Measurements from ENCODE around the gene MARVELD3. TPM values are rescaled to one million over a fixed set of nuclear protein-coding genes. Genes with fewer than 3 reads are reported as not detected.

Gene MARVELD3
- total RNA-seq, 4 donors from 2014 or later, result 6.5 to 11.8 (median 9.8) TPM

- Histone ChIP-seq H3K36me3 (no peaks in the 10 kb centered on the region), H3K4me1 (no peaks in the 10 kb centered on the region), H3K27ac (no peak overlapping the region), H3K4me3 (no peak overlapping the region), H3K9me3 (no peaks in the 10 kb centered on the region), H3K27me3 (peaks cover 0 to 55% (median 0%) of the 10 kb centered on the region in 4 donors)
- intact Hi-C loops (cut with DNase I), result loop anchor here (10.0 kb wide), 1 partner anchor 204 kb away; no protein-coding TSS in a partner anchor
- DNase-seq, result no peak
- TF ChIP-seq POLR2A (IDR thresholded peaks at IDR 0.05) (no peak), CTCF (IDR thresholded peaks at IDR 0.05) (no peak)
- 79 to 82% methylated on average over 3 to 4 of the region's 4 CpGs for WGBS, 2 donors
Observed at GRCh38 chr16:71618429-71618828, 7.6 kb upstream of the MARVELD3 start.

GRCh38 chr16:71622088-71622487 is 3.9 kb upstream of the MARVELD3 start:
- intact Hi-C loops (cut with DNase I), result no loop called here
- TF ChIP-seq CTCF (IDR thresholded peaks at IDR 0.05), result no peak
- no peak for TF ChIP-seq POLR2A (IDR thresholded peaks at IDR 0.05)
- H3K4me3 ChIP-seq, result no peak overlapping the region
- peaks cover 9 to 16% (median 12%) of the 10 kb centered on the region in 3 donors for H3K4me1 ChIP-seq
- H3K27me3 ChIP-seq, result peaks cover 0 to 61% (median 12%) of the 10 kb centered on the region in 4 donors
- H3K9me3 ChIP-seq, result no peaks in the 10 kb centered on the region
- DNase-seq, result no peak
- H3K36me3 ChIP-seq, result no peaks in the 10 kb centered on the region
- no peak overlapping the region for H3K27ac ChIP-seq

- Histone ChIP-seq H3K27ac (no peak overlapping the region), H3K4me1 (peaks cover 9 to 26% (median 12%) of the 10 kb centered on the region in 3 donors), H3K36me3 (no peaks in the 10 kb centered on the region), H3K27me3 (peaks cover 0 to 76% (median 14%) of the 10 kb centered on the region in 4 donors), H3K4me3 (no peak overlapping the region), H3K9me3 (no peaks in the 10 kb centered on the region)
- 60 to 80% methylated on average over 3 of the region's 3 CpGs for whole genome bisulfite sequencing, 2 donors
- DNase-seq, result no peak
- intact Hi-C loops (cut with DNase I), result no loop called here
- no peak for TF ChIP-seq CTCF (IDR thresholded peaks at IDR 0.05)
- no peak for TF ChIP-seq POLR2A (IDR thresholded peaks at IDR 0.05)
Observed at GRCh38 chr16:71623597-71623996, 2.4 kb upstream of the MARVELD3 start.

GRCh38 chr16:71625113-71625850 is 702 bp upstream of the MARVELD3 start:
- intact Hi-C loops (cut with DNase I), result no loop called here
- peak overlapping the region in 2 of 4 donors; percentile 67 to 72 for H3K4me3 ChIP-seq

More at GRCh38 chr16:71625113-71625850, 702 bp upstream of the MARVELD3 start:
- Histone ChIP-seq H3K4me1 (peaks cover 9 to 42% (median 12%) of the 10 kb centered on the region in 3 donors), H3K36me3 (no peaks in the 10 kb centered on the region), H3K27ac (no peak overlapping the region), H3K9me3 (no peaks in the 10 kb centered on the region), H3K27me3 (peaks cover 0 to 70% (median 14%) of the 10 kb centered on the region in 4 donors)
- 77 to 91% methylated on average over 7 of the region's 7 CpGs for WGBS, 2 donors
- DNase-seq, result no peak
- TF ChIP-seq POLR2A (IDR thresholded peaks at IDR 0.05) (no peak), CTCF (IDR thresholded peaks at IDR 0.05) (no peak)

Data from esophagus squamous epithelium (tissue), 5 donors.